ENCODE data around the gene FAM78A.
"Not testable (repeated sequence)": the region's sequence is repeated elsewhere in the genome, so short reads cannot be mapped to it uniquely, and the experiment has no call there.

Gene FAM78A

DNA sequence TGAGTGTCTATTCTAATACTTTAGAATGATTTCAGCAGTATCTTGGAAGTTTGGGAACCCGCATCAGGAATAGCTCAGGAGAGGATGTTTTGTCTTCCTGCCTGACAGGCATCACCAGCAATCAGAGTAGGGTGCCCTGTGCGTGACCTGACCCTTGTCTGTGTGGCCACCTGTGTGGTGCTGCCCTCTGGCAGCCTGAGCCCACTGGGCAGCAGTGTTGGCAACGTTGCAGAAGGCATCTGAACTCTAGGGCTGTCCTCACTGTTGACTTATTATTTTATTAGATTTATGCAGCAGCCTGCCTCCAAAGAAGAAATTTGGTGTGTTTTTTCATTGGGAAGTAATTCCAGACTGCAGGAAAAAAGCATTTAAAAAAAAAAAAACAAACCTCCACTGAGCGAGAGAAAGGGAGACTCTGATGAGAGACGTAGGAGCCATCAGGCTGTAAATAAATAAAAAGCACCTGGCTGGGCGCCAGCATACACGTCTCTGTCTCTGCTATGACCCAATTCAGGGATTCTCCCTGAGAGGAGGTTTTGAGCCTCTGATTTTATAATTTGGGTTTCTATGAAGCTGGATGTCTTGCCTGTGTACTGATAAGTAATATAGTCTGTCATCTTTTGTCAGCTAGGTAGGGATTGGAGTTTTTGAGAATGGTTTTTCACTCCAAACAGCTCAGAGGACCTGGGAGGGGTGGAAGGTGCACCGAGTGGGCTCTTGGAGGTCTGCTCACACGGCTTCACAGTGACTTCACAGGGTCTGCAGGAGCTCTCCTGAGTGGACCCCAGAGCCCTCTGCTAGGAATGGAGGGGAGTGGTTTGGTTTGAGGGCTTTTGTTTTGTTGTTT is 49.0 kb downstream of the FAM78A start:
- Histone ChIP-seq H3K9me3 (ENCODE audit: control insufficient read depth, low read length) (no peaks in the 10 kb centered on the region), H3K4me3 (ENCODE audit: insufficient read depth, low read depth, low read length) (no peak overlapping the region), H3K27me3 (ENCODE audit: control insufficient read depth, insufficient read depth, low read length, poor library complexity, severe bottlenecking) (no peaks in the 10 kb centered on the region), H3K36me3 (ENCODE audit: control insufficient read depth, insufficient read depth, low read length) (peaks cover 14% of the 10 kb centered on the region), H3K4me1 (ENCODE audit: control insufficient read depth, insufficient read depth, low read length) (peaks cover 17% of the 10 kb centered on the region), H3K27ac (ENCODE audit: insufficient read depth, low read depth, low read length, poor library complexity, severe bottlenecking) (no peak overlapping the region)
- WGBS, 2 experiments: 79 to 83% methylated on average over 9 of the region's 9 CpGs

DNA sequence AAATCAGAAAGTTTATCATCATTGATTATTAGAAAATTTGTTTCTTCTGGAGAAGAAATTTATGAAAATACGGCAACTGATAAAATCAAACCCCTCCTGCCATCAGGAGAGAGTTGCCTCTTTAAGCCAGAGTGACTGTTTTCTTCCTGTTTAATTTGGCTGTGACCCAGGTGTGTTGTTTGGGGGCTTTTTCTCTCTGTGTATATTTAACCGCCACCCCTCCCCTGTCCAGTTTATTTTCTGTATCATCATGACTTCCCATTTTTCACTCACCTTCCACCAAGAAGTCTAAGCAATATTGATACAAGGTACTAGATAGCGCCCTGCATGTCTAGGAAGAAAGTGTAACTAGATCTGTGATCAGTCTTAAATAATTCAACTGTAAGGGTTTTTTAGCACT is 50.1 kb downstream of the FAM78A start:
- H3K36me3 ChIP-seq (ENCODE audit: control insufficient read depth, insufficient read depth, low read length): peaks cover 7% of the 10 kb centered on the region
- no peak overlapping the region for H3K27ac ChIP-seq (ENCODE audit: insufficient read depth, low read depth, low read length, poor library complexity, severe bottlenecking)
- H3K9me3 ChIP-seq (ENCODE audit: control insufficient read depth, low read length): no peaks in the 10 kb centered on the region
- no peaks in the 10 kb centered on the region for H3K27me3 ChIP-seq (ENCODE audit: control insufficient read depth, insufficient read depth, low read length, poor library complexity, severe bottlenecking)
- 90 to 100% methylated on average over 3 of the region's 3 CpGs for WGBS, 2 experiments
- H3K4me1 ChIP-seq (ENCODE audit: control insufficient read depth, insufficient read depth, low read length): peaks cover 17% of the 10 kb centered on the region
- no peak overlapping the region for H3K4me3 ChIP-seq (ENCODE audit: insufficient read depth, low read depth, low read length)

DNA sequence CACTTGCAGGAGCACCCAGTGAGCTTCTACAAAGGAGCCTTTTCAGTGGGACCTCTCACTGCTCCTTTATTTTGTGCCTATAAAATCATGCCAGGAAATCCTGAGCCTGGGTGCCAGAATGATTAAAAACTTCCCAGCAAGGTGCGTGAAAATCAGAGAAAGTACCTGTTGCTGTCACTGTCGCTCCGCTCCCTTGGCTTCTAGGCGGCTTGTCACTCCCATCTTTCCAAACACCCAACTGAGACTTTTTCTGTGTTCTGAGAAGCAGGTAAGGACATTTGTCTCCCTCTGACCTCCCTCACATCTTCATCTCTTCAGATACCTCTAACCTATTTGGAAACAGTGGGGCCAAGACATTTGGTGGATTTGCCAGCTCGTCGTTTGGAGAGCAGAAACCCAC is 53.9 kb downstream of the FAM78A start:
- Histone ChIP-seq H3K4me3 (ENCODE audit: insufficient read depth, low read depth, low read length) (no peak overlapping the region), H3K9me3 (ENCODE audit: control insufficient read depth, low read length) (no peaks in the 10 kb centered on the region), H3K27me3 (ENCODE audit: control insufficient read depth, insufficient read depth, low read length, poor library complexity, severe bottlenecking) (no peaks in the 10 kb centered on the region), H3K4me1 (ENCODE audit: control insufficient read depth, insufficient read depth, low read length) (peaks cover 8% of the 10 kb centered on the region), H3K27ac (ENCODE audit: insufficient read depth, low read depth, low read length, poor library complexity, severe bottlenecking) (no peak overlapping the region), H3K36me3 (ENCODE audit: control insufficient read depth, insufficient read depth, low read length) (no peaks in the 10 kb centered on the region)
- 96 to 97% methylated on average over 6 of the region's 6 CpGs for WGBS, 2 experiments

DNA sequence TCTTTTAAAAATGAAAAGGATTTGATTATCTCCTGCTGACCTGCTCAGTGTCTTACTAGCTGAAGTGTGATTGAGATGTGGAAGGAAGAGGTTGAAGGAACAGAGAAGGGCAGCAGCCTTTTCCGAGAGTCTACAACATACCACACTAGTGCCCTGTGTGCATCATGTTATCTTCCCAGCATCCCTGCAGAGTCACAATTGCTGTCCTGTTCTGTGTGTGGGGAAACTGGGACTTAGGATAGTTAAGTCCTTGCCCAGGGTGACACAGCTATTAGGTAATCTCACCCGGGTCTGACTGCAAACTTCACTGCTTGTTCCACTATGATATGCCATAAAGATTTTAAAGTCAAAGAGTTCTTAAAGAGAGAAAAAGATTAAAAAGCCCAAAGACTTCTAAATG is 55.8 kb downstream of the FAM78A start:
- Histone ChIP-seq H3K36me3 (ENCODE audit: control insufficient read depth, insufficient read depth, low read length) (no peaks in the 10 kb centered on the region), H3K9me3 (ENCODE audit: control insufficient read depth, low read length) (no peaks in the 10 kb centered on the region), H3K4me1 (ENCODE audit: control insufficient read depth, insufficient read depth, low read length) (no peaks in the 10 kb centered on the region), H3K27me3 (ENCODE audit: control insufficient read depth, insufficient read depth, low read length, poor library complexity, severe bottlenecking) (no peaks in the 10 kb centered on the region), H3K27ac (ENCODE audit: insufficient read depth, low read depth, low read length, poor library complexity, severe bottlenecking) (no peak overlapping the region), H3K4me3 (ENCODE audit: insufficient read depth, low read depth, low read length) (no peak overlapping the region)
- 67 to 94% methylated on average over 1 to 2 of the region's 2 CpGs for WGBS, 2 experiments

DNA sequence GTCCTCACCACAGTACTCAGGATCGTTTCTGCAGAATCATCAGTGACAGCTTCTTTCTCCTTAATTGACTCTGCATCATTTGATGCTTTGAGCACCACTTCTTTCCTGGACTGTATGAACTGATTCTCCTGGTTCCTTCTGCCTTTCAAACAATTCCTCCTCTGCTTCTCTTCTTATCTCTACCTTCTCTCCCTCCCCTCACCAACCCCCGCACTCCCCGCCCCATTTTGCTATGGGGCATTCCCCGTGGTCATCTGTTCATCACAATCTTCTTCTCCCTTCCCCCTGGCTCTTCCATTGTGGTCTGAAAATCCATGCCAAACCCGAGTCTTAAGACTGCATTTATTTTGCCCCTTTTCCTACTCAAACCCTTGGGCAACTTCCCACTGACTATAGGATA is 57.9 kb downstream of the FAM78A start:
- H3K9me3 ChIP-seq (ENCODE audit: control insufficient read depth, low read length): no peaks in the 10 kb centered on the region
- no peaks in the 10 kb centered on the region for H3K4me1 ChIP-seq (ENCODE audit: control insufficient read depth, insufficient read depth, low read length)
- H3K27ac ChIP-seq (ENCODE audit: insufficient read depth, low read depth, low read length, poor library complexity, severe bottlenecking): no peak overlapping the region
- H3K36me3 ChIP-seq (ENCODE audit: control insufficient read depth, insufficient read depth, low read length): peaks cover 2% of the 10 kb centered on the region
- H3K4me3 ChIP-seq (ENCODE audit: insufficient read depth, low read depth, low read length): no peak overlapping the region
- no peaks in the 10 kb centered on the region for H3K27me3 ChIP-seq (ENCODE audit: control insufficient read depth, insufficient read depth, low read length, poor library complexity, severe bottlenecking)
- 85 to 86% methylated on average over 5 of the region's 5 CpGs for WGBS, 2 experiments

DNA sequence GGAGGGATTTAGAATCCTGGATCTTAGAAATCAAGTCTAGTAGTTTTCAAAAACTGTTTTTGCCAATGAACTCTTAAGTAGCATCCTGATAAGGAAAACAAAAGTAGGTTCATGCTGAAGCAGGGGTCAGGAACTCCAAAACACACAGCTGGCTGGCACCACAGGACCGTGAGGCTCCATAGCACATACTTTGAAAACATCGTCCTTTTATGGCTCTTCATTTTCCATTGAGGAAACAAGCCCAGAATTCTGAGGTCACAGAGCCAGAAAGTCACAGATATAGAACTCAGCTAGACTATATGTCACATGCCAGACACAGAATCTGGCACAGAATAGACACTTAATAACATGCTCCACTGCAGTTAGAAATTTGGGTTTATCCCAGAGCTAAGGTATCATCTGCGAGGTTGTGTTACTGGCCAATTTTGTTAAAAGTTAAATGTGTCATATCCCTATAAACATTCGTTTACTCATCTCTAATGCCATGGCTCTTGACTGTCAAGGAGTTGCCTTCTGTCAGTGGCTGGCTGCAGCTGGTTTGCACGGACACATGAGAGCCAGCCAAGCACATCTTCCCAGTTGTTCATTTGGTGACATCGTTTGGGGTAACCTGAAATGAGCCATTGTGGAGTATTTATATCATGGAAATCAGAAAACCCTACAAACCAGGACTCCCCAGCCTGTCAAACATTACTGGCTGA is 58.8 kb downstream of the FAM78A start:
- Histone ChIP-seq H3K4me3 (ENCODE audit: insufficient read depth, low read depth, low read length) (no peak overlapping the region), H3K36me3 (ENCODE audit: control insufficient read depth, insufficient read depth, low read length) (peaks cover 2% of the 10 kb centered on the region), H3K27ac (ENCODE audit: insufficient read depth, low read depth, low read length, poor library complexity, severe bottlenecking) (no peak overlapping the region), H3K27me3 (ENCODE audit: control insufficient read depth, insufficient read depth, low read length, poor library complexity, severe bottlenecking) (no peaks in the 10 kb centered on the region), H3K9me3 (ENCODE audit: control insufficient read depth, low read length) (no peaks in the 10 kb centered on the region), H3K4me1 (ENCODE audit: control insufficient read depth, insufficient read depth, low read length) (no peaks in the 10 kb centered on the region)
- 95 to 97% methylated on average over 6 of the region's 6 CpGs for WGBS, 2 experiments

DNA sequence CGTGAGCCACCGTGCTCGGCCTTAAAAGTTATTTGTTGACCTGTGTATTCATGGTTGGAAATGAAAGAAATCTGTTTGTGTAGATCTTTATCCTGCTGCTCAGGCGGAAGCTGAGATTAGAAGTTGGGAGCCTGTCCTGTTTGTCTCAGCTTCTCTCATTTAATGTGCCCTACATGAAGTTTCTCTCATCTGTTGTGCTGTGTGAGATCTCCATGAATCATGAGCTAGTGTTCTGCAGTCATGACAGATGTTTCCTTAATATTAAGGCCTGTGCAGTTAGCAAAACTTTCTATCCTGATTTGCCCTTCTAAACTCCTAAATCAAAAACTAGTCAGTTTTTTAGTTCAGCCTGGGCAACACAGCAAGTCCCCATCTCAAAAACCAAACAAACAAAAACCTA is 59.5 kb downstream of the FAM78A start:
- 93 to 97% methylated on average over 4 of the region's 4 CpGs for WGBS, 2 experiments
- Histone ChIP-seq H3K36me3 (ENCODE audit: control insufficient read depth, insufficient read depth, low read length) (peaks cover 2% of the 10 kb centered on the region), H3K4me3 (ENCODE audit: insufficient read depth, low read depth, low read length) (no peak overlapping the region), H3K9me3 (ENCODE audit: control insufficient read depth, low read length) (no peaks in the 10 kb centered on the region), H3K4me1 (ENCODE audit: control insufficient read depth, insufficient read depth, low read length) (no peaks in the 10 kb centered on the region), H3K27ac (ENCODE audit: insufficient read depth, low read depth, low read length, poor library complexity, severe bottlenecking) (no peak overlapping the region), H3K27me3 (ENCODE audit: control insufficient read depth, insufficient read depth, low read length, poor library complexity, severe bottlenecking) (no peaks in the 10 kb centered on the region)

DNA sequence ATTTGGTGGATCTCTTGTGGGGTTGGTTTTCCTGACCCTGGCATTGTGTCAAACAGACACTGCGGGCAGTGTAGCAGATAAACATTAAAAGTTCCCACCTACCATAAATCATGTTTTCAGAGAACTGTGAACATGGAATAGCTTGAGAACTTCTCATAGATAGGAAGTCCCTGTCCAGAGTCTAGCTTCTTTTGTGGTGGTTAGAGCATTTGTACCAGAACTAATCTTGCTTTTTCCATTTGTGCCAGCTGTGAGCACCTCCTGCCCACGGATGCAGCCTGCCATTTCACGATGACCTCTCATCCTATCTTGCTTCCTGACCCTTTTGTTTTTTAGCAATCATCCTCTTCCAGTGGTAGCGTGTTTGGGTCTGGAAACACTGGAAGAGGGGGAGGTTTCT is 61.4 kb downstream of the FAM78A start:
- no peaks in the 10 kb centered on the region for H3K4me1 ChIP-seq (ENCODE audit: control insufficient read depth, insufficient read depth, low read length)
- H3K9me3 ChIP-seq (ENCODE audit: control insufficient read depth, low read length): no peaks in the 10 kb centered on the region
- peaks cover 2% of the 10 kb centered on the region for H3K36me3 ChIP-seq (ENCODE audit: control insufficient read depth, insufficient read depth, low read length)
- no peaks in the 10 kb centered on the region for H3K27me3 ChIP-seq (ENCODE audit: control insufficient read depth, insufficient read depth, low read length, poor library complexity, severe bottlenecking)
- WGBS, 2 experiments: 93 to 96% methylated on average over 4 of the region's 4 CpGs
- no peak overlapping the region for H3K27ac ChIP-seq (ENCODE audit: insufficient read depth, low read depth, low read length, poor library complexity, severe bottlenecking)
- H3K4me3 ChIP-seq (ENCODE audit: insufficient read depth, low read depth, low read length): no peak overlapping the region

DNA sequence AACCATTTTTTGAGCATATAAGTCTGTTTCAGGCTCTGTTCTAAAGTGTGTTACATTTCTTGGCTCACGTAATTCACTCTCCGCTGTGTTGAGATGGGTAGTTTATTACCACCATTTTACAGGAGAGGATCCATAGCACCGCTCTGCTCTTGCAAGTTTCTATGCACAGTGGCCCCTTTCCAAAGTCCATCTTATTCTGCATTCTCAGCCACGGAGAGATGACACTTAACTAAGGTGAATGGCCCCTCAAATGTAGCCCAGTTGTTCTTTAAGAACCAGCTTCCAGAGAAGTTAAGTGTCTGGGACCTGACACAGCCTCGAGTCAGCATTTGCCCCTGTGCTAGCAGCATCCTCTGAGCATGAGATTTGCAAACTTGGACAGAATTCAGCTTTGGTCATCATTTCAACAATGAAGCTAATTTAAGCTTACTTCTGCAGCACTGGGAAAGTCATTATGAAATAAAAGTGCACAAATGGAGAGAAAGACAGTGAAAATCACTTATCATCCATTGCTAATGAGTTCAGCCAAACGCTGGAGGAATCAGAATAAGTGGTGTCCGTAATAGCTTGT is 61.9 kb downstream of the FAM78A start:
- H3K9me3 ChIP-seq (ENCODE audit: control insufficient read depth, low read length): no peaks in the 10 kb centered on the region
- no peaks in the 10 kb centered on the region for H3K27me3 ChIP-seq (ENCODE audit: control insufficient read depth, insufficient read depth, low read length, poor library complexity, severe bottlenecking)
- no peak overlapping the region for H3K27ac ChIP-seq (ENCODE audit: insufficient read depth, low read depth, low read length, poor library complexity, severe bottlenecking)
- H3K36me3 ChIP-seq (ENCODE audit: control insufficient read depth, insufficient read depth, low read length): peaks cover 2% of the 10 kb centered on the region
- no peaks in the 10 kb centered on the region for H3K4me1 ChIP-seq (ENCODE audit: control insufficient read depth, insufficient read depth, low read length)
- H3K4me3 ChIP-seq (ENCODE audit: insufficient read depth, low read depth, low read length): no peak overlapping the region
- WGBS, 2 experiments: 92% methylated on average over 7 of the region's 7 CpGs

DNA sequence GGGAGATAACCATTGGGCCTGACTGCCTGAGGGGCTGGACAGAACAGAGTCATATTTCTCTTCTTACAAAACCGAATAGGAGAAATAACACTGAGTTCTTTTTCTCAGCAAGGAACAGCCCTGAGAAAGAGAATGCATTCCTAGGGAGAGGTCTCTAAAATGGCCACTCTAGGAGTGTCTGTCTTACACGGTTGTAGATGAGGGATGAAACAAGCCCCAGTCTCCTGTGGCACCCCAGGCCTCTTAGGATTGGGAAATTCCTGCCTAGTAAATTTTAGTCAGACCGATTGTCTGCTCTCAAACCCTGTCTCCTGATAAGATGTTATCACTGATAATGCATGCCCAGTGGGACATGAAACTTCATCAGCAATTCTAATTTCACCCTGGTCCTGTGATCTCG is 64.4 kb downstream of the FAM78A start:
- H3K9me3 ChIP-seq (ENCODE audit: control insufficient read depth, low read length); H3K4me3 ChIP-seq (ENCODE audit: insufficient read depth, low read depth, low read length); H3K27ac ChIP-seq (ENCODE audit: insufficient read depth, low read depth, low read length, poor library complexity, severe bottlenecking); H3K27me3 ChIP-seq (ENCODE audit: control insufficient read depth, insufficient read depth, low read length, poor library complexity, severe bottlenecking); H3K4me1 ChIP-seq (ENCODE audit: control insufficient read depth, insufficient read depth, low read length): not testable (repeated sequence)
- H3K36me3 ChIP-seq (ENCODE audit: control insufficient read depth, insufficient read depth, low read length): peaks cover 13% of the 10 kb centered on the region
- 95 to 96% methylated on average over 4 of the region's 4 CpGs for WGBS, 2 experiments
